ENCODE results near the gene SYT11.

DNA sequence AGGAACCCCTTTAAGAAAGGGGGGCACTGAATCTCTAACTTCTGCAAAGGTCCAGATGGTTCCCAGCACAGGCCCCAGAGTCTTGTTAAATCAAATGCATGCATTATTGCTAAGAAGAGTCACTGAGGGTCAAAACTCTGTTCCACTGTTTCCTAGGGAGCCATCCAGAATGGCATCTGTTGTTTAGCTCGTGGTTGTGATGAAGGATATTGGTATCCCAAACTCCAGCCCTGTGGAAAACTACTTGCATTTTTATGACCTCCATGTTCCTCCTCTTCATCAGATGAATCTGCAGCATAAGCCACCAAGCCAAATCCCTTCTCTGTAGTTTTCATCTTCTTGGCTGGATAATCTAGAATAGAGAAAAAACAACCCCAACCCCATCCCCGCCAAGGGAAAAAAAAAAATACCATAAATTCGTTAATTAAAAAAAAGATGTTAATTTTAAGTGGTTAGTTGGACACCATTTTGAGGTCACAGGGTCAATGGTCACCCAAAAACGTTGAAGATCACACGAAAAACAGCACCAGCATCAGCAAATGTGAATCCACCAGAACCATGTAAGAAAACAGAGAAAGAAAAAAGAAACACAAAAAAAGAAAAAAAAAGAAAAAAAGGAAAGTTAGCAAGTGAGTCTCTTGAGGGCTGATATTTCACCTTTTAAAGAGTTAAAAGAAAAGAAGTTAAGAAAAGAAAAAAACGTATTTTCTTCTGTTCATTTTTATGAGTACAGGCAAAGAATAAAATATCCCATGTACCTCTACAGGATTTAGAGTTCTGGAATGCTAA, 54.8 kb downstream of the SYT11 start:
- TF ChIP-seq POLR2A (IDR thresholded peaks at IDR 0.05), result no peak
- no peak for TF ChIP-seq CTCF (IDR thresholded peaks at IDR 0.05)

All from thyroid gland (tissue), 4 donors.